AG09309 (cell line): ENCODE measurements around the gene UTY.

Source experiments
- DNase-seq: peaks from one replicate; pipeline ENCODE4 v3.0.0-alpha.2; 2010; ENCODE audit warnings: low read depth
- H3K4me3 ChIP-seq: 2 replicates; pipeline ENCODE4 v1.5.1; 2011; ENCODE audit warnings: mild to moderate bottlenecking, low read depth, low read length, moderate library complexity; ENCODE audit not compliant: control insufficient read depth
- TF ChIP-seq, protein P1 (sequence below): IDR thresholded peaks from 2 replicates; pipeline ENCODE4 v1.5.1; 2011; ENCODE audit warnings: mild to moderate bottlenecking, low read depth, low read length, inconsistent platforms; ENCODE audit not compliant: insufficient read depth, control insufficient read depth; ENCODE audit errors: missing control alignments

UTY gene

DNA sequence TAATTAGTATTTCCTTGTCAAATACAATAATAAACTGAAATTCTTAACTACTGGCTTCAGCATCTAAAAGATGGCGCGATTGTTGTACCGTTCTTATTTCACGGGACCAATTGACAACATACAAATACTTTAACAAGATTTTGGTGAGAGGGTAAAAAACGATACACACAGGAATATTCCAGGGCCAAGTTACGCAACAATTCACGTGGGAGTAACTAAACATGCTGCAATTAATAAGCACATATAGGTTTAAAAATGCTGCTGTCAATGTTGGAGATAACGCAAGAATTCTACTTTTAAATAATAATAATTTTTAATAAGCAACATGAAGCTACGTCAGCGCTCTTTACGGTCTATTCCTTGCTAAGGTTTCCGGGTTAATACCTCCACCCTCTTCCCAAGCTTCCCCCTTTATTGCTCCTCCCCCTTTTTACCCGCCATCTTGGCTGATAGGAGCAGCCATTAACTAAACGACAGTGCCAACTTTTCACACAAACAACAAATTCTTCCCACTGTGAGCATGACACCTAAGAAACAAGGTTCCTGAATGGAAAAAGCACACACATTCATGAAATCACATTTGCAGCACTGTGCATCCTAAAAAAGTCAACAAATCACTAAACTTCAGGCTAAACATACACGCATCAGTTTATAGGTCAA is 1.6 kb downstream of the UTY start:
- H3K4me3 ChIP-seq: no peak overlapping the region
- DNase-seq: no peak
- TF ChIP-seq, protein P1, sequence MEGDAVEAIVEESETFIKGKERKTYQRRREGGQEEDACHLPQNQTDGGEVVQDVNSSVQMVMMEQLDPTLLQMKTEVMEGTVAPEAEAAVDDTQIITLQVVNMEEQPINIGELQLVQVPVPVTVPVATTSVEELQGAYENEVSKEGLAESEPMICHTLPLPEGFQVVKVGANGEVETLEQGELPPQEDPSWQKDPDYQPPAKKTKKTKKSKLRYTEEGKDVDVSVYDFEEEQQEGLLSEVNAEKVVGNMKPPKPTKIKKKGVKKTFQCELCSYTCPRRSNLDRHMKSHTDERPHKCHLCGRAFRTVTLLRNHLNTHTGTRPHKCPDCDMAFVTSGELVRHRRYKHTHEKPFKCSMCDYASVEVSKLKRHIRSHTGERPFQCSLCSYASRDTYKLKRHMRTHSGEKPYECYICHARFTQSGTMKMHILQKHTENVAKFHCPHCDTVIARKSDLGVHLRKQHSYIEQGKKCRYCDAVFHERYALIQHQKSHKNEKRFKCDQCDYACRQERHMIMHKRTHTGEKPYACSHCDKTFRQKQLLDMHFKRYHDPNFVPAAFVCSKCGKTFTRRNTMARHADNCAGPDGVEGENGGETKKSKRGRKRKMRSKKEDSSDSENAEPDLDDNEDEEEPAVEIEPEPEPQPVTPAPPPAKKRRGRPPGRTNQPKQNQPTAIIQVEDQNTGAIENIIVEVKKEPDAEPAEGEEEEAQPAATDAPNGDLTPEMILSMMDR: no peak

DNA sequence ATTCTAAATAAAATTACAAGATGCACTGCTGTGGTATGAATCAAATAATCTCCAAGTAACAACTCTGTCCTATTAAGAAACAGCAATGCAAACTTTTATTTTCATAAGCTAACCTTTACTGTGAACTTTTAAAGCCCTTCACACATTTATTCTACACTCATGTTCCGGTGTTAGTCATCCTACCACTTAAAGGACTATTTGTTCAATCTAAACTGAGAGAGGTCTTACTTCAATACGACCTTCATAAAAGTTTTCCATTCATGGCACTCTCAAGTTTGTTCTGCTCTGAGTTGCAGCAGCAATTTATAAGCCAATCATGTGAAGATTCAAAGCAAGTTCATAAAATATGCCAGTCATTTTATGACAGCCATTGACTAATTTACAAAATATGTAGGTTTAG is 4.8 kb downstream of the UTY start:
- no peak overlapping the region for H3K4me3 ChIP-seq

DNA sequence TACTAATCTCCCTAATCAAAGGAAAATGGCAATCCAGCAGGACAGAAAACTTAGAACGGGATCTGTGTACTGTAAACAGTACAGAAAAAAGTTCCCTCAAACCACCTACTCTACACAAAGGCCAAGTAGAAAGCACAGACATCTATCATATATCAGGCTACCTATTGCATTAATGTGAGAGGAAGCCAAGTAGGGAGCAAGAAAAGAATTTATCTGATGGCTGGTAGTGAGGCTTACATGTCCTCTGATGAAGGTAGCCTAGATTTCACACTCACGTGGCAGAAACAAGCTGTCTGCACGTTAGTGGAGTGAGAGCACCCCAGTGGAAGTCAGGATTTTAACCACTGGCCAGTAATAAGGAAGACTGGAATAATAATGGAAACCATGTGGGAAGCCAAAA is 28.3 kb downstream of the UTY start:
- DNase-seq: no peak
- no peak overlapping the region for H3K4me3 ChIP-seq
- TF ChIP-seq, protein P1: no peak

More for the DNA sequence above, 4.8 kb downstream of the UTY start:
- TF ChIP-seq, protein P1: no peak
- no peak for DNase-seq

DNA sequence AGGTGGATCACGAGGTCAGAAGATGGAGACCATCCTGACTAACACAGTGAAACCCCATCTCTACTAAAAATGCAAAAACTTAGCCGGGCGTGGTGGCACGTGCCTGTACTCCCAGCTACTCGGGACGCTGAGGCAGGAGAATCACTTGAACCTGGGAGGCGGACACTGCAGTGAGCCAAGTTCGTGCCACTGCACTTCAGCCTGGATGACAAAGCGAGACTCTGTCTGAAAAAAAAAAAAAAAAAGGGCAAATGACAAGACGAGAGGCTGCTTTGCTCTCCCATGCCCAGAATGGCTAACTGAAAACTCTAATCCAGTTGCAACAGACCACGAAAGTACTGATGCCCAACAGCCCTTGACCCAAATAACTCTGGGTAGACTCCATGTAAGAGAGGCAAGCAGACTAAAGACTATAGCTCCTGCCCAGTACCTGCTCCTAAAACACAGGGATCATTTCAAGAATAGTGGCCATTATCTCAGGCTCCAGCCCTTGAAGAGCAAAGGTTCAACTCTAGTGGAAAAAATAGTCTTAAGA is 29.2 kb downstream of the UTY start:
- no peak for DNase-seq
- no peak overlapping the region for H3K4me3 ChIP-seq
- TF ChIP-seq, protein P1: no peak

DNA sequence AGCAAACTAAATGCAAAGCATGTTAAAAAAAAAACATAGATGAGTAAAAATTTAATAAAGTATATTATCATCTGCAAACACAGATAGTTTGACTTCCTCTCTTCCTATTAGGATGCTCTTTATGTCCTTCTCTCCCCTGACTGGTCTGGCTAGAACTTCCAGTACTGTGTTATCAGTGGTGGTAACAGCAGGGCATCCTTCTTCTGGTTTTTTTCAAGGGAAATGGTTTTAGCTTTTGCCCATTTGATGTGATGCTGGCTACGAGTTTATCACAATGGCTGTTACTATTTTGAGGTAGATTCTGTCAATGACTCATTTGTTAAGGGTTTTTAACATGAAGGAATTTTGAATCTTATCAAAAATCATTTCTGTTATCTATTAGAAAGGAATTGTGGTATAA is 34.3 kb downstream of the UTY start:
- no peak overlapping the region for H3K4me3 ChIP-seq
- TF ChIP-seq, protein P1: no peak
- DNase-seq: no peak

DNA sequence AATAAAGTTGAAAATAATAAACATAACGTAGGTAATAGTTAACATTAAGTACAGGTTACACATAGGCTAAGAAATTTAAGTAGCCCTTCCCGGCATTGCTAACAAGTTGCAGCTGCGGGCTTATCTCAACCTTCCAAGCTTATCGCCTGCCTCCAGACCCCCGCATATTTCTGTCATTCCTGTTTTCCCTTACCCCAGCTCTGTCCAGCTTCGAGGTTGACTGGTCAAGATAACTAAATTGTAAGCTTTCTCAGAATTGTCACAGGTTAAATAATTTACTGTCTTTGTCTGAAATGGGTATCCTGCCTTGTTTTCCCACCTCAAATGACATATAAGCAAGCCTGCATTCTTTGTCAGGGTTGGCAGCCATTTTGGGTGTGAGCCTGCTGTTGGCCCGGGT is 36.7 kb downstream of the UTY start:
- DNase-seq: no peak
- H3K4me3 ChIP-seq: no peak overlapping the region
- TF ChIP-seq, protein P1: no peak
